NB4 (cell line): ENCODE measurements around the gene KRTAP12-4.

ENCODE experiments used
- CTCF ChIP-seq: IDR thresholded peaks from one replicate; pipeline ENCODE4 v1.5.1; 2012; ENCODE audit warnings: low read depth, low read length
- MAX ChIP-seq: IDR thresholded peaks from 2 replicates; pipeline ENCODE4 v1.6.1; 2011; ENCODE audit warnings: low read depth, low read length
- MYC ChIP-seq: IDR thresholded peaks from 2 replicates; pipeline ENCODE4 v1.6.1; 2011; ENCODE audit warnings: low read depth, low read length
- POLR2A ChIP-seq: IDR thresholded peaks from 2 replicates; pipeline ENCODE4 v1.6.1; 2011; ENCODE audit warnings: mild to moderate bottlenecking; ENCODE audit not compliant: insufficient read length; ENCODE audit errors: extremely low read depth

GRCh38 chr21:44677881-44678280, 23.4 kb upstream of the KRTAP12-4 start:
- TF ChIP-seq CTCF (no peak), POLR2A (no peak), MYC (no peak), MAX (no peak)
